Measurements from ENCODE around the gene SAMHD1.
"Not testable (repeated sequence)": the region's sequence is repeated elsewhere in the genome, so short reads cannot be mapped to it uniquely, and the experiment has no call there.

The SAMHD1 gene

GRCh38 chr20:36951198-36951978 lies at the start of gene SAMHD1:
SAMHD1 (minus strand) TSS chr20:36951708; CDS start chr20:36951643, 65 bp downstream.
- peak within 1 kb of the TSS; percentile 83 for H3K4me3 ChIP-seq (ENCODE audit: low read depth, low read length)
- no peak for TF ChIP-seq CTCF (IDR thresholded peaks at IDR 0.05; ENCODE audit: low read depth, low read length)

- not testable (repeated sequence) for H3K4me3 ChIP-seq (ENCODE audit: low read depth, low read length)
Measured at GRCh38 chr20:37000171-37000570, 48.7 kb upstream of the SAMHD1 start.

- no peak for TF ChIP-seq CTCF (IDR thresholded peaks at IDR 0.05; ENCODE audit: low read depth, low read length)
- H3K4me3 ChIP-seq (ENCODE audit: low read depth, low read length) = no peak overlapping the region
Measured at GRCh38 chr20:36998652-36999051, 47.1 kb upstream of the SAMHD1 start.

GRCh38 chr20:36997121-36997520 lies 45.6 kb upstream of the SAMHD1 start:
- no peak overlapping the region for H3K4me3 ChIP-seq (ENCODE audit: low read depth, low read length)
- TF ChIP-seq CTCF (IDR thresholded peaks at IDR 0.05; ENCODE audit: low read depth, low read length) = no peak

- not testable (repeated sequence) for H3K4me3 ChIP-seq (ENCODE audit: low read depth, low read length)
Measured at GRCh38 chr20:36994221-36994620, 42.7 kb upstream of the SAMHD1 start.

- no peak overlapping the region for H3K4me3 ChIP-seq (ENCODE audit: low read depth, low read length)
- no peak for TF ChIP-seq CTCF (IDR thresholded peaks at IDR 0.05; ENCODE audit: low read depth, low read length)
Measured at GRCh38 chr20:36992802-36993334, 41.4 kb upstream of the SAMHD1 start.

GRCh38 chr20:36991703-36992102 lies 40.2 kb upstream of the SAMHD1 start:
- H3K4me3 ChIP-seq (ENCODE audit: low read depth, low read length) = no peak overlapping the region
- no peak for TF ChIP-seq CTCF (IDR thresholded peaks at IDR 0.05; ENCODE audit: low read depth, low read length)

- no peak for TF ChIP-seq CTCF (IDR thresholded peaks at IDR 0.05; ENCODE audit: low read depth, low read length)
- H3K4me3 ChIP-seq (ENCODE audit: low read depth, low read length) = no peak overlapping the region
Measured at GRCh38 chr20:36989797-36990196, 38.3 kb upstream of the SAMHD1 start.
